Amniotic stem cell (primary cell): ENCODE data around the gene CNN2.

Experiments
- DNase-seq: peaks from one replicate; lab custom pipeline; 2025; lab: John Stamatoyannopoulos, UW

Gene CNN2

DNA sequence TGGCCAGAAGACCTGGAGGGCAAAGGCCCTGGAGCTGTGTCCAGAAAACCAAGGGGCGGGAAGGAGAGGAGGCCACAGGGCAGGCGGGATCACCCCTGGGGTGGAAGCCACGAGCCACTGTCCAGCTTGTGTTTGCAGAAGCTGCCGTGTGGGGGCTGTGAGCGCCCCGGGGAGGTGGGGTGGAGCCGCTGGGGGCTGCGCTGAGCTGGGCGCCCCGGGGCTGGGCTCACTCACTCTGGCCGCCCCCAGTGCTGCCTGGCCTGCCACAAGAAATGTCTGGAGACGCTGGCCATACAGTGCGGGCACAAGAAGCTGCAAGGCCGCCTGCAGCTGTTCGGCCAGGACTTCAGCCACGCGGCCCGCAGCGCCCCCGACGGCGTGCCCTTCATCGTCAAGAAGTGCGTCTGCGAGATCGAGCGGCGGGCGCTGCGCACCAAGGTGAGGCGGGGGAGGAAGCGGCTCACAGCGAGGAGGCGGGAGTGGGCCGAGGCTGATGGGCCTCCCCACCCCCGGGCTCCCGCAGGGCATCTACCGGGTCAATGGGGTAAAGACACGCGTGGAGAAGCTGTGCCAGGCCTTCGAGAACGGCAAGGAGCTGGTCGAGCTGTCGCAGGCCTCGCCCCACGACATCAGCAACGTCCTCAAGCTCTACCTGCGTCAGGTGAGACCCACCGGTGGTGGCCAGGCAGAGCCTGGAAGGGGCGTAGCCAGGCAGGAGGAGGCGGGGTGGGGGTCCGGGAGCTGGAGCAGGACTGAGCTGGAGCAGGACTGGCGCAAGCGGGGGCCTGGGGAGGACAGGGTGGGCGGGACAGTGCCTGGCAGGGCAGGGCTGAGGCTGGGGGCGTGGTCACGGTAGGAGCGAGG, 55.1 kb downstream of the CNN2 start:
- DNase-seq: no peak

DNA sequence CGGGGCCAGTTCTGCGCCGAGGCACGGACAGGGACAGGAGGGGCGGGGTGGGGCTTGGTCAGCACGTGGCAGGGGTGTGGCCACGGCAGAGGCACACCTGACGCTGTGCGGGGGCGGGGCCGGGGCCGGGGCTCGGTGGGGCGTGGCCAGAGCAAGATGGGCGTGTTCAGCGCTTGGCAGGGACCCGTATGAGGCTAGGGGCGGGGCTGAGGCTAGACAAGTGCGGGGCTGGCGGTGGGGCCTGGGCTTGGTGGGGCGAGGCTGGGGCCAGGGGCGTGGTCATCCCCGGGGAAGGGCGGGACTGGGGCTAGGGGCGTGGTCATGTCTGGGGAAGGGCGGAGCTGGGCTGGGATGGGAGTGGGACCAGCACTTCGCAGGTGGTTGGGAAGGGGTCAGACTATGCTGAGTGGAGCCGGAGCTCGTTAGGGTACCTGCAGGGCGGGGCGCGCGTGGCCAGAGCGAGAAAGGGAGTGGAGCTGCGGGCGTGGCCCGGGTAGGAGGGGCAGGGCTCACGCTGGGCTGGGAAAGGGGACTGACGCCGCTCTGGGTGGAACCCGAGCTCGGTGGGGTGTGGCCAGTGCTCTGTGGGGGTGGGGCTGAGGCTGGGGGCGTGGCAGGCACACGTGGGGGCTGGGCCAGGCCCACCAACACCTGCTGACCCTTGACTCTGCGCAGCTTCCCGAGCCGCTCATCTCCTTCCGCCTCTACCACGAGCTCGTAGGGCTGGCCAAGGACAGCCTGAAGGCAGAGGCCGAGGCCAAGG, 55.9 kb downstream of the CNN2 start:
- no peak for DNase-seq

DNA sequence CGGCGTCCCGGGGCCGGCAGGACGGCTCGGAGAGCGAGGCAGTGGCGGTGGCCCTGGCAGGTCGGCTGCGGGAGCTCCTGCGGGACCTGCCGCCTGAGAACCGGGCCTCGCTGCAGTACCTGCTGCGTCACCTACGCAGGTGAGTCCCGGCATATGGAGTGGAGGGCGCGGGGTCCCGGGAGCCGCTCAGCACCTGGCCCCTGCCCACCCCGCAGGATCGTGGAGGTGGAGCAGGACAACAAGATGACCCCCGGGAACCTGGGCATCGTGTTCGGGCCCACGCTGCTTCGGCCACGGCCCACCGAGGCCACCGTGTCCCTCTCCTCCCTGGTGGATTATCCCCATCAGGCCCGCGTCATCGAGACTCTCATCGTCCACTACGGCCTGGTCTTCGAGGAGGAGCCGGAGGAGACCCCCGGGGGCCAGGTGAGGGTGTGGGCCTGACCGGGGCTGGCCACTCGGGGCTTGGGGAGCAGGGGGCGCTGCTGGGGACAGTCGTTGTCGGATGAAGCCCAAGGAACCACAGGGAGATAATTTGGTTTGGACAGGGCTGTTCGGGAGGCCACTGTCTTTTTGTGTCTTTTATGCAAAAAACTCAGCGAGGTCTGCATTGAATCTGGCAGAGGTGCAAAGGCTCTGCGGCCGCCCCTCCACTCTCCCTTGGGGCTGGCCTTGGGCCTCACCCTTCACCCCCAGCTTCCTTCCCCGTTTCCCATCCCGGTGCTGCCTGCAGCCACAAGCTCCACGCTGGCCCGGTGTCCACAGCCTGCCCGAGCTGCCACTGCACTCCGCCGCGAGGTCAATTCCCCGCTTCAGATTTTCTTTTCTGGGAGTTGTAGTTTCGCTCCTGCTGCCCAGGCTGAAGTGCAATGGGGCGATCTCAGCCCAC, 56.8 kb downstream of the CNN2 start:
- DNase-seq: no peak

DNA sequence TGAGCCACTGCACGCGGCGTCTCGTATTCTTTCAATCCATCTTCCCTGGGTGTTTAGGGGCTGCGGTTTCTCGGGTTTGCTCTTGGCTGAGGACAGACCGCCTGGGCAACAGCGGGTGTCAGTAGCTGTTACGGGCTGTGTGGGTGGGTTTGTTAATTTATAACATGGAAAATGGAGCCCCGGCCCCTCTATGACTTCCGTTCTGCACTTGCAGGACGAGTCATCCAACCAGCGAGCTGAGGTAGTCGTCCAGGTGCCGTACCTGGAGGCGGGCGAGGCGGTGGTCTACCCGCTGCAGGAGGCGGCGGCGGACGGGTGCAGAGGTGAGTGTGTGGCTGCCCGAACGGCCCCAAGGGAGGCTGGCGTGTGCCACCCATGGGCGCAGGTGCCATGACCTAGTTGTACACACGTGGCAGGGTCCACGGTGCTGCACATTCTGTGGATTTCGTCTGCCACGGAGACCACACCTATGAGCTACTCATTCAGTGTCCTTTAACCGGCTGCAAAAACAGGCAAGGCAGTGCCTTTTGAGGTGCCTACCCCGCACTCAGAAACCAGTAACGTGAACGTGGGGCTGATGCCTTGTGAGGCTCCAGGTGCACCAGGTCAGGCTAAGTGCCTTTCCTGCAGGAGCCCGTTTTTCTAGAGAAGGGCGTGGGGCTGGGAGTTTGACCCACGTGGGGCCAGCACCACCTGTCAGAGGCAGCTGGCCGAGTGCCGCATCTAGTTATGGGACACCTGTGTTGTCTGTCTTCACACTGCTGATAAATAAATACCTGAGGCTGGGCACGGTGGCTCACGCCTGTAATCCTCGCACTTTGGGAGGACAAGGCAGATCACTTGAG, 57.8 kb downstream of the CNN2 start:
- DNase-seq: no peak

DNA sequence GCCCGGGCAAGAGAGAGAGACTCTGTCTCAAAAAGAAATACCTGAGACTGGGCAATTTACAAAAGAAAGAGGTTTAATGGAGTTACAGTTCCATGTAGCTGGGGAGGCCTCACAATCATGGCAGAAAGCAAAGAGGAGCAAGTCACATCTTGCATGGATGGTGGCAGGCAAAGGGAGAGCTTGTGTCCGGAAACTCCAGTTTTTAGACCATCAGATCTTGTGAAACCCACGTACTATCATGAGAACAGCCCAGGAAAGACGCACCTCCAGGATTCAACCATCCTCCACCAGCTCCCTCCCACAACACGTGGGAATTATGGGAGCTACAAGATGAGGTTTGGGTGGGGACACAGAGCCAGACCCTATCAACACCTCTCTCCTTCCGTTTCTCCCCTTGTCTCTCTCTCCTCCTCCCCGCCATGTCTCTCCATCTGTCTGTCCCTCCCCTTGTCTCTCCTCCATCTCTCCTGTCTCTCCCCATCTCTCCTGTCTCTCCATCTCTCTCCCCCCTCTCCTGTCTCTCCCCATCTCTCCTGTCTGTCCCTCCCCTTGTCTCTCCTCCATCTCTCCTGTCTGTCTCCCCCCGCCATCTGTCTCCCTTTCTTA, 58.7 kb downstream of the CNN2 start:
- DNase-seq: no peak

DNA sequence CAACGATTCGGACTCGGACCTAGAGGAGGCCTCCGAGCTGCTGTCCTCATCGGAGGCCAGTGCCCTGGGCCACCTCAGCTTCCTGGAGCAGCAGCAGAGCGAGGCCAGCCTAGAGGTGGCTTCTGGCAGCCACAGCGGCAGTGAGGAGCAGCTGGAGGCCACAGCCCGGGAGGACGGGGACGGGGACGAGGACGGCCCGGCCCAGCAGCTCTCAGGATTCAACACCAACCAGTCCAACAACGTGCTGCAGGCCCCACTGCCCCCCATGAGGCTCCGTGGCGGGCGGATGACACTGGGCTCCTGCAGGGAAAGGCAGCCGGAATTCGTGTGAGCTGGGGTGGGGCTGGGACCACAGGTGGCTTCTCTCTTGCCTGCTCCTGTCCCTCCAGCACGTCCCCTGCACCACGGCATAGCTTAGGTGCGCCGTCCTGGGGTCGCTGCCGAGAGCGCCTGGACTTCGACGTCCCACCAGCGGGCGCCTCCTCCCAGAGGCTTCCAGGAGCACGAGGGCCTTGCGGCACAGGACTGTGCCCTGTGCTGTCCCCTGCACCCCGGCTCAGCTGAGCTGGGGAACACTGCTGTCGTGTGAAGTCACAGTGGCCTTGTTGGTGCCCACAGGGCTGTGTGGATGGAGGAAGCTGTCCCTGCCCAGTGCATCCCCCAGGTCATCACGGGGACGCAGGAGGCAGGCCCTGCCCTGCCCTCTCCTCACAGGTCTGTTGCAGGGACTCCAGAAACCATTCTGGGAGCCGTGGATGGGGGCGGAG, 59.5 kb downstream of the CNN2 start:
- no peak for DNase-seq

DNA sequence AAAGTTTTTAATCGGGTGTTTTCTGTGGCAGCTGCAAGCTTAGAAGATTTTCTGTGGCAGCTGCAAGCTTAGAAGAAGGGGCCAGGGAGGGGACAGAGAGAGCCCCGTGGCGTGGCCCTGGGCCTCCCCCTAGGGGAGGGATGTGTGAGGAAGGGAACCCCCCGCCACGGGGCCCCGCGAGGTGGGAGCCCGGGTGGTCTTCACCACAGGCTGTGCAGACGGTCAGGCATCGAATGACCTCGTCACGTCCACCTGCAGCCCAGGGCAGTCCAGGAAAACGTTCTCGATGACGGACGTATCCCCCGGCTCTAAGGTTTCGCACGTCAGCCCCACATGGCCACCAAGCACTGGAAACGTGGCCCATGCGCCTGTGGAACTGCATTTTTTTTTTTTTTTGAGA, 60.2 kb downstream of the CNN2 start:
- no peak for DNase-seq

DNA sequence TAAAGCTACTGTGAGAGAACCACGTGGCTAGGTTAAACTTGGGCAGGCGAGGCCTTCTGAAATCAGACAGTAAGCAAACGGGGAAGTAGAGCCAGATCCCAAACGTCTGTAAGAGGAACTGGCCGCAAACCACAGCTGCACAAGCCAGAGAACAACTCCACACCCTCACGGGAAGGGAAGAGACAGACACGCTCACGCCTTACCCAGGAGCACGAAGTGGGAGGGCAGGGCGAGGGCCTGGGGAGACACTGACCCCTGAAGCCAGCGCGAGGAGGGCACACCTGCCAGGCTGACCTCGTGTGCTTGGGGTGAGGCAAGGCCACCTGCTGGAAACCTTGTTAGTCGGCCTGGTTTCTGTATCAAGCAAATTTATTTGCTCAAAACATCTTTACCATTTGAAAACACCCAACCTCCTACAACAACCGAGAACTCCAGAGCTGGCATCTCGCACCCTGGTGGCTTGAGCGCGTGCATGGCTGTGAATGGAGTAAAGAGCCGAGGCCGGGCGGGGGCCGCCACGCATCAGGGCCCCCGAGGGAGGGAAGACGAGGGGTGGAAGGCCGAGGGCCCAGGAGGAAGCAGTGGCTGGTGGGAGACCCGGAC, 61.5 kb downstream of the CNN2 start:
- no peak for DNase-seq

DNA sequence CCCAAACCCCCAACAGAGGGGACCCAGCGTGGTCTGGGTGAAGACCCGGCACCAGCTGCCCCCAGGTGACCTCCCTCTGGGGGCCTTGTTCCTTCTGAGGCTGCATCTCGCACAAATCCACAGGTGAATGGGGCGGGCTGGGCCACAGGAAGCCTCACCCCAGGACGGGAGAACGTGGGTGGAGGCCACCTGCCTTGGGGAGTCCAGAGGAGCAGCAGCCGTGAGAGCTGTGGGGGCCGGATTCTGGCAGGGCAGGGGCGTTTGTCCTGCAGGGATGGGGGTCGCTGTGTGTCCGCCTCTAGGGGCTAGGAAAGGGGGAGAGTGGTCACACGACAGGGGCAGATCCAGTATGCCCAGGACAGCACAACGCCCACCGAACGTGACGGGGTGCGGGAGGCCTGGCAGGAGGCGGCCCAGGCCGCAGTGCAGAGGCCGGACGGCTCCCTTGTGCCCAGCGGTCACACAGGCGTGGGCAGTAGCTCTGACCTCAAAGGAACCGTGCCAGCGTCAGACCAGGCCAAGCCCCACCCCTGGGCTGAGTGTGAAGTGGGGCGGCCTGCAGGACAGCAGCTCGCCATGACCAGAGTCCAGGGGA, 62.1 kb downstream of the CNN2 start:
- DNase-seq: no peak
